Colonic mucosa (tissue), 4 donors: ENCODE measurements around the gene PRTN3. TPM values are rescaled to one million over a fixed set of nuclear protein-coding genes. Genes with fewer than 3 reads are reported as not detected.
"Not testable (repeated sequence)": the region's sequence is repeated elsewhere in the genome, so short reads cannot be mapped to it uniquely, and the experiment has no call there.

Experiments used
- DNase-seq: peaks from one replicate; pipeline ENCODE4 v3.0.0-alpha.2; 2020
- H3K27ac ChIP-seq: fragments of 200-600 bp; one replicate; pipeline ENCODE4 v1.8.0; 2021
- H3K27me3 ChIP-seq: fragments of 200-600 bp; one replicate; pipeline ENCODE4 v1.8.0; 2021
- H3K36me3 ChIP-seq: fragments of 200-600 bp; one replicate; pipeline ENCODE4 v1.8.0; 2021
- H3K4me1 ChIP-seq: fragments of 200-600 bp; one replicate; pipeline ENCODE4 v1.8.0; 2021; ENCODE audit warnings: mild to moderate bottlenecking
- H3K4me3 ChIP-seq: fragments of 200-600 bp; one replicate; pipeline ENCODE4 v1.8.0; 2021
- H3K9ac ChIP-seq, 2 donors: one replicate each; pipeline ENCODE4 v1.7.0; 2013; ENCODE audit warnings: control low read depth in 2 of 2, low read depth in 2 of 2, low read length in 2 of 2
- H3K9me3 ChIP-seq: fragments of 200-600 bp; one replicate; pipeline ENCODE4 v1.8.0; 2021
- intact Hi-C: fragments of 100-400 bp; cut with DNase I; formaldehyde crosslinking; loops from one replicate; pipeline ENCODE4 v1.14.1; 2022
- total RNA-seq, 2 donors: library from RNA; stranded (reverse); fragmentation: NEBNext Ultra II Directional in 1 of 2; extraction: Animal tissue kit (Norgen Biotek cat#: 25700) in 1 of 2; gene quantifications; one replicate each; pipeline ENCODE4 v1.2.1, GENCODE V29; 2021
- TF ChIP-seq, protein P1 (sequence below): fragments of 200-600 bp; IDR thresholded peaks from one replicate; pipeline ENCODE4 v1.8.0; 2022; ENCODE audit warnings: antibody characterized with exemption, mild to moderate bottlenecking
- donor health status: healthy.
- donor health status: DM: no; HTN: no; CAD: no.
- donor health status: DM: no; HTN: no; CAD: no.

Gene PRTN3
- total RNA-seq, 2 donors from 2014 or later, result not detected

DNA sequence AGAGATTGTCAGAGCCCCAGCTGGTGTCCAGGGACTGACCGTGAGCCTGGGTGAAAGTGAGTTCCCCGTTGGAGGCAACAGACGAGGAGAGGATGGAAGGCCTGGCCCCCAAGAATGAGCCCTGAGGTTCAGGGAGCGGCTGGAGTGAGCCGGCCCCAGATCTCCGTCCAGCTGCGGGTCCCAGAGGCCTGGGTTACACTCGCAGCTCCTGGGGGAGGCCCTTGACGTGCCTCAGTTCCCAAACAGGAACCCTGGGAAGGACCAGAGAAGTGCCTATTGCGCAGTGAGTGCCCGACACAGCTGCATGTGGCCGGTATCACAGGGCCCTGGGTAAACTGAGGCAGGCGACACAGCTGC lies 10.2 kb downstream of the PRTN3 start:
- no peaks in the 10 kb centered on the region for H3K9me3 ChIP-seq
- intact Hi-C loops, result loop anchor here (10.0 kb wide), 1 partner anchor 86 kb away; no protein-coding TSS in a partner anchor
- TF ChIP-seq, protein P1, sequence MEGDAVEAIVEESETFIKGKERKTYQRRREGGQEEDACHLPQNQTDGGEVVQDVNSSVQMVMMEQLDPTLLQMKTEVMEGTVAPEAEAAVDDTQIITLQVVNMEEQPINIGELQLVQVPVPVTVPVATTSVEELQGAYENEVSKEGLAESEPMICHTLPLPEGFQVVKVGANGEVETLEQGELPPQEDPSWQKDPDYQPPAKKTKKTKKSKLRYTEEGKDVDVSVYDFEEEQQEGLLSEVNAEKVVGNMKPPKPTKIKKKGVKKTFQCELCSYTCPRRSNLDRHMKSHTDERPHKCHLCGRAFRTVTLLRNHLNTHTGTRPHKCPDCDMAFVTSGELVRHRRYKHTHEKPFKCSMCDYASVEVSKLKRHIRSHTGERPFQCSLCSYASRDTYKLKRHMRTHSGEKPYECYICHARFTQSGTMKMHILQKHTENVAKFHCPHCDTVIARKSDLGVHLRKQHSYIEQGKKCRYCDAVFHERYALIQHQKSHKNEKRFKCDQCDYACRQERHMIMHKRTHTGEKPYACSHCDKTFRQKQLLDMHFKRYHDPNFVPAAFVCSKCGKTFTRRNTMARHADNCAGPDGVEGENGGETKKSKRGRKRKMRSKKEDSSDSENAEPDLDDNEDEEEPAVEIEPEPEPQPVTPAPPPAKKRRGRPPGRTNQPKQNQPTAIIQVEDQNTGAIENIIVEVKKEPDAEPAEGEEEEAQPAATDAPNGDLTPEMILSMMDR, result no peak
- DNase-seq, result no peak
- H3K27ac ChIP-seq, result peak overlapping the region; percentile 55
- peak overlapping the region in 1 of 2 donors; percentile 26 for H3K9ac ChIP-seq
- peaks cover 38% of the 10 kb centered on the region for H3K27me3 ChIP-seq
- H3K4me3 ChIP-seq, result no peak overlapping the region
- H3K36me3 ChIP-seq, result no peaks in the 10 kb centered on the region
- no peaks in the 10 kb centered on the region for H3K4me1 ChIP-seq

DNA sequence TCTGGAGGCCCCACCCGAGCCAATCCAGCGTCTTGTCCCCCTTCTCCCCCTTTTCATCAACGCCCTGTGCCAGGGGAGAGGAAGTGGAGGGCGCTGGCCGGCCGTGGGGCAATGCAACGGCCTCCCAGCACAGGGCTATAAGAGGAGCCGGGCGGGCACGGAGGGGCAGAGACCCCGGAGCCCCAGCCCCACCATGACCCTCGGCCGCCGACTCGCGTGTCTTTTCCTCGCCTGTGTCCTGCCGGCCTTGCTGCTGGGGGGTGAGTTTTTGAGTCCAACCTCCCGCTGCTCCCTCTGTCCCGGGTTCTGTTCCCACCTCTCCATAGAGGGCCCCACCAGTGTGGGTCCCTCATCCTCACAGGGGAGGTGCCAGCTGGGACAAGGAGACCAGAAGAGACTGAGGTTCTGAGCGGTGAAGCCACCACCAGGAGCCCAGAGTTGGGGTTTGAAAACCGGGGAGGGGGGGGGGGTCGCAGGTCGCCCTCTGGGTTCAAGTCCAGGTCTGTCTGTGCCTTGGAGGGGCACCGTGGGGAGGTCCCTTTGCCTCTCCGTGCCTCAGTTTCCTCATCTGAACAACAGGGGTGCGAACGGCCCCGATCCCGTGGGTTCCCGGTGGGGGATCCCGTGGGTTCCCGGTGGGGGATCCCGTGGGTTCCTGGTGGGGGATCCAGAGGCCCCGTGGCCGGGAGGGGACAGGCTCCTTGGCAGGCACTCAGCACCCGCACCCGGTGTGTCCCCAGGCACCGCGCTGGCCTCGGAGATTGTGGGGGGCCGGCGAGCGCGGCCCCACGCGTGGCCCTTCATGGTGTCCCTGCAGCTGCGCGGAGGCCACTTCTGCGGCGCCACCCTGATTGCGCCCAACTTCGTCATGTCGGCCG lies 11.6 kb downstream of the PRTN3 start, which contains the start of gene ELANE:
Gene ELANE (plus strand): TSS at position 168 of the 878 bp plus-strand sequence. CDS start 26 bp downstream, at position 194.
- TF ChIP-seq, protein P1, result no peak
- H3K9ac ChIP-seq, result peak within 1 kb of the TSS in 1 of 2 donors; percentile 50
- no peaks in the 10 kb centered on the region for H3K36me3 ChIP-seq
- H3K4me3 ChIP-seq, result no peak within 1 kb of the TSS
- DNase-seq, result no peak
- intact Hi-C loops, result loop anchor here (10.0 kb wide), 1 partner anchor 88 kb away; no protein-coding TSS in a partner anchor
- peak within 1 kb of the TSS; percentile 55 for H3K27ac ChIP-seq
- no peaks in the 10 kb centered on the region for H3K4me1 ChIP-seq
- no peaks in the 10 kb centered on the region for H3K9me3 ChIP-seq
- peaks cover 30% of the 10 kb centered on the region for H3K27me3 ChIP-seq

DNA sequence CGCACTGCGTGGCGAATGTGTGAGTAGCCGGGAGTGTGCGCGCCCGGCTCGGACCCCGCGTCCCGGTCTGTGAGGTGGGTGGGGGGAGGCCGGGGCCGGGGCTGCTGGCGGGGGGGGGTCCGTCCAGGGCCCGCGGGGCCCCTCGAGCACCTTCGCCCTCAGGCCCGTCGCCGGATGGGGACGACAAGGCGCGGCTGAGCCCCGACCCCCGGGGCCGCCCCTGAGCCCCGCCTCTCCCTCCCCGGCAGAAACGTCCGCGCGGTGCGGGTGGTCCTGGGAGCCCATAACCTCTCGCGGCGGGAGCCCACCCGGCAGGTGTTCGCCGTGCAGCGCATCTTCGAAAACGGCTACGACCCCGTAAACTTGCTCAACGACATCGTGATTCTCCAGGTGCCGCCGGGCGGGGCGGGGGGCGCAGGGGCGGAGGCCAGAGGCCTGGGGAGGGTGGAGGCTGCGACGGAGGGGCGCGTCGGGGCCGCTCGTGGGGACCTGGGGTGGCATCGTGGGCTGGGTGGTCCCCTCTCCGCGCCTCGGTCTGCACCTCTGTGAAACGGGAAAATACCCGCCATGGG lies 12.3 kb downstream of the PRTN3 start:
- TF ChIP-seq, protein P1, result no peak
- H3K4me1 ChIP-seq, result no peaks in the 10 kb centered on the region
- no peaks in the 10 kb centered on the region for H3K36me3 ChIP-seq
- peaks cover 24% of the 10 kb centered on the region for H3K27me3 ChIP-seq
- no peaks in the 10 kb centered on the region for H3K9me3 ChIP-seq
- intact Hi-C loops, result loop anchor here (10.0 kb wide), 1 partner anchor 88 kb away; no protein-coding TSS in a partner anchor
- no peak overlapping the region for H3K9ac ChIP-seq
- no peak overlapping the region for H3K4me3 ChIP-seq
- no peak for DNase-seq
- no peak overlapping the region for H3K27ac ChIP-seq

DNA sequence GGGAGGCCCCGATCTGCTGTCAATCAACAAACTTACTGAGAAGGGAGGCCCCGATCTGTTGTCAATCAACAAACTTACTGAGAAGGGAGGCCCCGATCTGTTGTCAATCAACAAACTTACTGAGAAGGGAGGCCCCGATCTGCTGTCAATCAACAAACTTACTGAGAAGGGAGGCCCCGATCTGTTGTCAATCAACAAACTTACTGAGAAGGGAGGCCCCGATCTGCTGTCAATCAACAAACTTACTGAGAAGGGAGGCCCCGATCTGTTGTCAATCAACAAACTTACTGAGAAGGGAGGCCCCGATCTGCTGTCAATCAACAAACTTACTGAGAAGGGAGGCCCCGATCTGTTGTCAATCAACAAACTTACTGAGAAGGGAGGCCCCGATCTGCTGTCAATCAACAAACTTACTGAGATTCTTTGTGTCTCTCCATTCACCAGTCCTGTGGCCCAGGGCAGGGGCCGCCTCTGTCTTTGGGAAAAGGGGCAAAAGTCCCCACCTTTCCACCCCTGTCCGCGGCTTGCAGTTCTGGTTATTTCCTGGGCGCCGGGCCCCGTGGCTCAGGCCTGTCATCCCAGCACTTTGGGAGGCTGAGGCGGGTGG lies 12.9 kb downstream of the PRTN3 start:
- not testable (repeated sequence) for H3K36me3 ChIP-seq, H3K4me3 ChIP-seq, H3K27ac ChIP-seq, H3K9me3 ChIP-seq, DNase-seq, H3K4me1 ChIP-seq, H3K9ac ChIP-seq
- H3K27me3 ChIP-seq, result peaks cover 20% of the 10 kb centered on the region
- intact Hi-C loops, result loop anchor here (2.0 to 10.0 kb wide), 2 partner anchors 67 to 89 kb away; no protein-coding TSS in a partner anchor

DNA sequence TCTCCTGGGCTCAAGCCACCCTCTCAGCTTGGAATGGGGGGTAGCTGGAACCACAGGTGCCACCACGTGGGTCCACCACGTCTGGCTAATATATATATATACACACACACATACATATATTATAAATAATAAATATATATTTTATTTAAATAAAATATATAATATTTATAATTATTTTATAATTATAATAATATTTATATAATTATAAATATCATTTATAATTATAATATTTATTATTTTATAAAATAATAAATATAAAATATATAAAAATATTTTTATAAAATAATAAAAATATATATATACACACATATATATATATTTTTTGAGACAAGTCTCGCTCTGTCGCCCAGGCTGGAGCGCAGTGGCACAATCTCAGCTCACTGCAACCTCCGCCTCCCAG lies 13.8 kb downstream of the PRTN3 start:
- no peak overlapping the region for H3K27ac ChIP-seq
- intact Hi-C loops, result loop anchor here (2.0 to 10.0 kb wide), 2 partner anchors 66 to 90 kb away; no protein-coding TSS in a partner anchor
- DNase-seq, result no peak
- no peak overlapping the region for H3K9ac ChIP-seq
- H3K4me3 ChIP-seq, result no peak overlapping the region
- TF ChIP-seq, protein P1, result no peak
- H3K36me3 ChIP-seq, result no peaks in the 10 kb centered on the region
- H3K4me1 ChIP-seq, result no peaks in the 10 kb centered on the region
- peaks cover 24% of the 10 kb centered on the region for H3K27me3 ChIP-seq
- H3K9me3 ChIP-seq, result no peaks in the 10 kb centered on the region
